Cardiac fibroblast (primary cell): ENCODE data around the gene PLCL2.

Experiments
- DNase-seq, 2 donors: peaks; one replicate each; pipeline versions ENCODE4 v3.0.0 to v3.0.0-alpha.2; 2010; ENCODE audit warnings: low read depth in 2 of 2
- H3K4me3 ChIP-seq, 2 donors: replicated peaks in 1 of 2; 1 replicate in 1 of 2; 2 replicates in 1 of 2; pipeline ENCODE4 v1.5.1; 2011; ENCODE audit warnings: low read depth in 2 of 2, low read length in 2 of 2, mild to moderate bottlenecking in 2 of 2, moderate library complexity in 1 of 2
- CTCF ChIP-seq: IDR thresholded peaks from one replicate; pipeline ENCODE4 v1.5.1; 2011; ENCODE audit warnings: low read depth, mild to moderate bottlenecking, low read length, inconsistent platforms

The PLCL2 gene

GRCh38 chr3:17074559-17074958 lies 189.8 kb downstream of the PLCL2 start:
- no peak for DNase-seq
- H3K4me3 ChIP-seq, result no peak overlapping the region
- TF ChIP-seq CTCF, result no peak

- H3K4me3 ChIP-seq, result no peak overlapping the region
- no peak for DNase-seq
- no peak for TF ChIP-seq CTCF
Observed at GRCh38 chr3:17075358-17075757, 190.6 kb downstream of the PLCL2 start.

- DNase-seq, result no peak
- TF ChIP-seq CTCF, result no peak
Observed at GRCh38 chr3:17075907-17076306, 191.2 kb downstream of the PLCL2 start.

GRCh38 chr3:17076940-17077605 lies 192.3 kb downstream of the PLCL2 start:
- no peak for TF ChIP-seq CTCF
- H3K4me3 ChIP-seq, result no peak overlapping the region
- DNase-seq, result no peak

More at GRCh38 chr3:17075907-17076306, 191.2 kb downstream of the PLCL2 start:
- no peak overlapping the region for H3K4me3 ChIP-seq

- peak; percentile 25 to 41 for DNase-seq
- TF ChIP-seq CTCF, result no peak
- no peak overlapping the region for H3K4me3 ChIP-seq
Observed at GRCh38 chr3:17077606-17078005, 192.9 kb downstream of the PLCL2 start.

GRCh38 chr3:17078926-17079465 lies 194.2 kb downstream of the PLCL2 start:
- H3K4me3 ChIP-seq, result no peak overlapping the region
- DNase-seq, result no peak
- no peak for TF ChIP-seq CTCF

GRCh38 chr3:17079933-17080332 lies 195.2 kb downstream of the PLCL2 start:
- no peak for DNase-seq
- TF ChIP-seq CTCF, result no peak
- H3K4me3 ChIP-seq, result no peak overlapping the region
